ENCODE data around the gene SLAMF6. TPM values are rescaled to one million over a fixed set of nuclear protein-coding genes. Genes with fewer than 3 reads are reported as not detected.
A peak's percentile ranks its signal among the peaks of the same experiment; 100 is the strongest.

Gene SLAMF6
- total and polyA plus RNA-seq, 2 donors (not counting 1 experiment from before 2014, with no cell fraction given) = not detected

DNA sequence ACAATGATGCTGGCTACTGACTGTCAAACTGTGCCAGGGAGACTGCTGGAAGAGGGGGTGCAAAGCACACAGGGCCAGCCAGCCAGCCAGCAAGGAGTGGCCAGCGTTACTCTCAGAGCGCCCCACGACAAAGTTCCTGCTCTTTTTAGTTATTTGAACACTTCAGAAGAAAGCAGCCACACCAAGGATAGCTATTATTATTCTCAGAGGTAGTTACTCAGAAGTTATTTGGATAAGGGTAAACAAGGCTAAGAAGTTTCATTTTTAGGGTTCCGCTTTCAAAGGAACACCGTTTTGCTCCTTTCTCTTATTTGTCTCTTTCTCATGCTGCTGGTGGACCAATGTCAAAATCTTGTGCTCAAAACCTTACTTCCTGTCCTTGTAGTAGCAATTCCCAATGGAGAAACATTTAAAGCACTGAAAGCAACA is 62.8 kb downstream of the SLAMF6 start:
- TF ChIP-seq EZH2 (IDR thresholded peaks at IDR 0.05; ENCODE audit: low read length, missing control alignments) = no peak
- Histone ChIP-seq H3K27ac (ENCODE audit: insufficient read depth, low read length) (no peak overlapping the region), H3K4me3 (replicated peaks in 1 of 4; ENCODE audit: control extremely low read depth in 1 of 4, insufficient read depth in 1 of 4, low read depth in 3 of 4, low read length in 4 of 4) (no peak overlapping the region), H3K27me3 (ENCODE audit: control insufficient read depth, insufficient read depth, low read length) (no peaks in the 10 kb centered on the region), H3K9me3 (ENCODE audit: control insufficient read depth, insufficient read depth, low read depth, low read length) (no peaks in the 10 kb centered on the region), H3K79me2 (ENCODE audit: control insufficient read depth, insufficient read depth, low read length) (no peaks in the 10 kb centered on the region), H4K20me1 (ENCODE audit: control insufficient read depth, extremely low read depth, insufficient read depth, low read length) (no peaks in the 10 kb centered on the region), H3K4me2 (ENCODE audit: extremely low read depth, insufficient read depth, low read length) (no peak overlapping the region), H2AFZ (ENCODE audit: low read length) (no peak overlapping the region), H3K36me3 (ENCODE audit: control insufficient read depth, insufficient read depth, low read length) (no peaks in the 10 kb centered on the region), H3K9ac (ENCODE audit: insufficient read depth, low read length) (no peak overlapping the region), H3K4me1 (ENCODE audit: control insufficient read depth, extremely low read depth, insufficient read depth, low read length) (no peaks in the 10 kb centered on the region)
- DNase-seq (ENCODE audit: low read depth in 2 of 2) = no peak

GRCh38 chr1:160459687-160460086 is 63.4 kb downstream of the SLAMF6 start:
- no peak overlapping the region for H3K9ac ChIP-seq (ENCODE audit: insufficient read depth, low read length)
- no peaks in the 10 kb centered on the region for H3K9me3 ChIP-seq (ENCODE audit: control insufficient read depth, insufficient read depth, low read depth, low read length)
- H3K27me3 ChIP-seq (ENCODE audit: control insufficient read depth, insufficient read depth, low read length) = no peaks in the 10 kb centered on the region
- H3K79me2 ChIP-seq (ENCODE audit: control insufficient read depth, insufficient read depth, low read length) = no peaks in the 10 kb centered on the region
- DNase-seq (ENCODE audit: low read depth in 2 of 2) = no peak
- no peaks in the 10 kb centered on the region for H4K20me1 ChIP-seq (ENCODE audit: control insufficient read depth, extremely low read depth, insufficient read depth, low read length)
- no peak overlapping the region for H2AFZ ChIP-seq (ENCODE audit: low read length)
- TF ChIP-seq EZH2 (IDR thresholded peaks at IDR 0.05; ENCODE audit: low read length, missing control alignments) = no peak
- TF ChIP-seq, protein P1, sequence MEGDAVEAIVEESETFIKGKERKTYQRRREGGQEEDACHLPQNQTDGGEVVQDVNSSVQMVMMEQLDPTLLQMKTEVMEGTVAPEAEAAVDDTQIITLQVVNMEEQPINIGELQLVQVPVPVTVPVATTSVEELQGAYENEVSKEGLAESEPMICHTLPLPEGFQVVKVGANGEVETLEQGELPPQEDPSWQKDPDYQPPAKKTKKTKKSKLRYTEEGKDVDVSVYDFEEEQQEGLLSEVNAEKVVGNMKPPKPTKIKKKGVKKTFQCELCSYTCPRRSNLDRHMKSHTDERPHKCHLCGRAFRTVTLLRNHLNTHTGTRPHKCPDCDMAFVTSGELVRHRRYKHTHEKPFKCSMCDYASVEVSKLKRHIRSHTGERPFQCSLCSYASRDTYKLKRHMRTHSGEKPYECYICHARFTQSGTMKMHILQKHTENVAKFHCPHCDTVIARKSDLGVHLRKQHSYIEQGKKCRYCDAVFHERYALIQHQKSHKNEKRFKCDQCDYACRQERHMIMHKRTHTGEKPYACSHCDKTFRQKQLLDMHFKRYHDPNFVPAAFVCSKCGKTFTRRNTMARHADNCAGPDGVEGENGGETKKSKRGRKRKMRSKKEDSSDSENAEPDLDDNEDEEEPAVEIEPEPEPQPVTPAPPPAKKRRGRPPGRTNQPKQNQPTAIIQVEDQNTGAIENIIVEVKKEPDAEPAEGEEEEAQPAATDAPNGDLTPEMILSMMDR (conservative IDR thresholded peaks at IDR 0.05 in 1 of 2, IDR thresholded peaks at IDR 0.05 in 1 of 2; ENCODE audit: low read depth in 1 of 2, low read length in 2 of 2) = no peak
- H3K4me2 ChIP-seq (ENCODE audit: extremely low read depth, insufficient read depth, low read length) = no peak overlapping the region
- no peaks in the 10 kb centered on the region for H3K4me1 ChIP-seq (ENCODE audit: control insufficient read depth, extremely low read depth, insufficient read depth, low read length)
- H3K27ac ChIP-seq (ENCODE audit: insufficient read depth, low read length) = no peak overlapping the region
- no peaks in the 10 kb centered on the region for H3K36me3 ChIP-seq (ENCODE audit: control insufficient read depth, insufficient read depth, low read length)
- no peak overlapping the region for H3K4me3 ChIP-seq (replicated peaks in 1 of 4; ENCODE audit: control extremely low read depth in 1 of 4, insufficient read depth in 1 of 4, low read depth in 3 of 4, low read length in 4 of 4)

- peak in 1 of 2 donors; percentile 0 for DNase-seq (ENCODE audit: low read depth in 2 of 2)
- no peak overlapping the region for H3K27ac ChIP-seq (ENCODE audit: insufficient read depth, low read length)
- H3K9me3 ChIP-seq (ENCODE audit: control insufficient read depth, insufficient read depth, low read depth, low read length) = no peaks in the 10 kb centered on the region
- TF ChIP-seq EZH2 (IDR thresholded peaks at IDR 0.05; ENCODE audit: low read length, missing control alignments) = no peak
- TF ChIP-seq, protein P1 (conservative IDR thresholded peaks at IDR 0.05 in 1 of 2, IDR thresholded peaks at IDR 0.05 in 1 of 2; ENCODE audit: low read depth in 1 of 2, low read length in 2 of 2) = no peak
- no peaks in the 10 kb centered on the region for H3K36me3 ChIP-seq (ENCODE audit: control insufficient read depth, insufficient read depth, low read length)
- H3K4me3 ChIP-seq (replicated peaks in 1 of 4; ENCODE audit: control extremely low read depth in 1 of 4, insufficient read depth in 1 of 4, low read depth in 3 of 4, low read length in 4 of 4) = no peak overlapping the region
- no peaks in the 10 kb centered on the region for H4K20me1 ChIP-seq (ENCODE audit: control insufficient read depth, extremely low read depth, insufficient read depth, low read length)
- no peak overlapping the region for H2AFZ ChIP-seq (ENCODE audit: low read length)
- no peaks in the 10 kb centered on the region for H3K27me3 ChIP-seq (ENCODE audit: control insufficient read depth, insufficient read depth, low read length)
- no peak overlapping the region for H3K4me2 ChIP-seq (ENCODE audit: extremely low read depth, insufficient read depth, low read length)
- H3K4me1 ChIP-seq (ENCODE audit: control insufficient read depth, extremely low read depth, insufficient read depth, low read length) = no peaks in the 10 kb centered on the region
- no peaks in the 10 kb centered on the region for H3K79me2 ChIP-seq (ENCODE audit: control insufficient read depth, insufficient read depth, low read length)
- no peak overlapping the region for H3K9ac ChIP-seq (ENCODE audit: insufficient read depth, low read length)
Observed at GRCh38 chr1:160459056-160459455, 64.0 kb downstream of the SLAMF6 start.
